Measurements from ENCODE around the gene TLR9. TPM values are rescaled to one million over a fixed set of nuclear protein-coding genes. Genes with fewer than 3 reads are reported as not detected.

TLR9 gene
- total and polyA plus RNA-seq, 9 of the 15 experiments (the other 6 are each of a cell fraction or from before 2014, with no cell fraction given) = not detected

GRCh38 chr3:52245322-52246263 is 20.1 kb upstream of the TLR9 start, which contains the start of gene PPM1M (continued):
- no peak for TF ChIP-seq SAFB2 (IDR thresholded peaks at IDR 0.05; ENCODE audit: borderline replicate concordance, low read depth, low read length, severe bottlenecking)
- no peak for TF ChIP-seq CCAR2 (IDR thresholded peaks at IDR 0.05; ENCODE audit: low read depth, low read length)
- TF ChIP-seq, protein P1, sequence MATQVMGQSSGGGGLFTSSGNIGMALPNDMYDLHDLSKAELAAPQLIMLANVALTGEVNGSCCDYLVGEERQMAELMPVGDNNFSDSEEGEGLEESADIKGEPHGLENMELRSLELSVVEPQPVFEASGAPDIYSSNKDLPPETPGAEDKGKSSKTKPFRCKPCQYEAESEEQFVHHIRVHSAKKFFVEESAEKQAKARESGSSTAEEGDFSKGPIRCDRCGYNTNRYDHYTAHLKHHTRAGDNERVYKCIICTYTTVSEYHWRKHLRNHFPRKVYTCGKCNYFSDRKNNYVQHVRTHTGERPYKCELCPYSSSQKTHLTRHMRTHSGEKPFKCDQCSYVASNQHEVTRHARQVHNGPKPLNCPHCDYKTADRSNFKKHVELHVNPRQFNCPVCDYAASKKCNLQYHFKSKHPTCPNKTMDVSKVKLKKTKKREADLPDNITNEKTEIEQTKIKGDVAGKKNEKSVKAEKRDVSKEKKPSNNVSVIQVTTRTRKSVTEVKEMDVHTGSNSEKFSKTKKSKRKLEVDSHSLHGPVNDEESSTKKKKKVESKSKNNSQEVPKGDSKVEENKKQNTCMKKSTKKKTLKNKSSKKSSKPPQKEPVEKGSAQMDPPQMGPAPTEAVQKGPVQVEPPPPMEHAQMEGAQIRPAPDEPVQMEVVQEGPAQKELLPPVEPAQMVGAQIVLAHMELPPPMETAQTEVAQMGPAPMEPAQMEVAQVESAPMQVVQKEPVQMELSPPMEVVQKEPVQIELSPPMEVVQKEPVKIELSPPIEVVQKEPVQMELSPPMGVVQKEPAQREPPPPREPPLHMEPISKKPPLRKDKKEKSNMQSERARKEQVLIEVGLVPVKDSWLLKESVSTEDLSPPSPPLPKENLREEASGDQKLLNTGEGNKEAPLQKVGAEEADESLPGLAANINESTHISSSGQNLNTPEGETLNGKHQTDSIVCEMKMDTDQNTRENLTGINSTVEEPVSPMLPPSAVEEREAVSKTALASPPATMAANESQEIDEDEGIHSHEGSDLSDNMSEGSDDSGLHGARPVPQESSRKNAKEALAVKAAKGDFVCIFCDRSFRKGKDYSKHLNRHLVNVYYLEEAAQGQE (IDR thresholded peaks at IDR 0.05; ENCODE audit: borderline replicate concordance) = no peak
- TF ChIP-seq, protein P1 (CRISPR knock-in tag; IDR thresholded peaks at IDR 0.05; ENCODE audit: low read depth) = no peak
- TF ChIP-seq THAP7 (CRISPR knock-in tag; IDR thresholded peaks at IDR 0.05) = no peak
- TF ChIP-seq CEBPG (CRISPR knock-in tag; IDR thresholded peaks at IDR 0.05) = no peak
- no peak for TF ChIP-seq CEBPG (tag; conservative IDR thresholded peaks at IDR 0.05 in 1 of 2, IDR thresholded peaks at IDR 0.05 in 1 of 2)
- TF ChIP-seq ZBED1 (IDR thresholded peaks at IDR 0.05) = no peak
- TF ChIP-seq PHF21A (IDR thresholded peaks at IDR 0.05; ENCODE audit: borderline replicate concordance, low read depth) = no peak
- TF ChIP-seq, protein P2, sequence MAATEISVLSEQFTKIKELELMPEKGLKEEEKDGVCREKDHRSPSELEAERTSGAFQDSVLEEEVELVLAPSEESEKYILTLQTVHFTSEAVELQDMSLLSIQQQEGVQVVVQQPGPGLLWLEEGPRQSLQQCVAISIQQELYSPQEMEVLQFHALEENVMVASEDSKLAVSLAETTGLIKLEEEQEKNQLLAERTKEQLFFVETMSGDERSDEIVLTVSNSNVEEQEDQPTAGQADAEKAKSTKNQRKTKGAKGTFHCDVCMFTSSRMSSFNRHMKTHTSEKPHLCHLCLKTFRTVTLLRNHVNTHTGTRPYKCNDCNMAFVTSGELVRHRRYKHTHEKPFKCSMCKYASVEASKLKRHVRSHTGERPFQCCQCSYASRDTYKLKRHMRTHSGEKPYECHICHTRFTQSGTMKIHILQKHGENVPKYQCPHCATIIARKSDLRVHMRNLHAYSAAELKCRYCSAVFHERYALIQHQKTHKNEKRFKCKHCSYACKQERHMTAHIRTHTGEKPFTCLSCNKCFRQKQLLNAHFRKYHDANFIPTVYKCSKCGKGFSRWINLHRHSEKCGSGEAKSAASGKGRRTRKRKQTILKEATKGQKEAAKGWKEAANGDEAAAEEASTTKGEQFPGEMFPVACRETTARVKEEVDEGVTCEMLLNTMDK (IDR thresholded peaks at IDR 0.05; ENCODE audit: borderline replicate concordance, insufficient read depth, low read depth, low read length, poor library complexity, severe bottlenecking) = no peak

Data from K562 (cell line).